Upper lobe of left lung (tissue), 4 donors: Measurements from ENCODE around the gene MYOG.

ENCODE experiments used
- CTCF ChIP-seq, 6 experiments: fragments of 450-650 bp in 4 of 6; fragments of 200-600 bp in 2 of 6; sonication (generic) in 2 of 6; IDR thresholded peaks; one replicate each; pipeline ENCODE4 v1.5.1; 2016 to 2019; ENCODE audit warnings: antibody characterized with exemption in 6 of 6
- POLR2A ChIP-seq, 4 donors: fragments of 450-650 bp; IDR thresholded peaks; one replicate each; pipeline ENCODE4 v1.5.1; 2016 to 2017; ENCODE audit warnings: antibody characterized with exemption in 4 of 4, mild to moderate bottlenecking in 2 of 4
- POLR2AphosphoS5 ChIP-seq, 2 donors: sonication (generic); formaldehyde crosslinking; IDR thresholded peaks; one replicate each; pipeline ENCODE4 v1.5.1; 2017; ENCODE audit warnings: antibody characterized with exemption in 2 of 2

DNA sequence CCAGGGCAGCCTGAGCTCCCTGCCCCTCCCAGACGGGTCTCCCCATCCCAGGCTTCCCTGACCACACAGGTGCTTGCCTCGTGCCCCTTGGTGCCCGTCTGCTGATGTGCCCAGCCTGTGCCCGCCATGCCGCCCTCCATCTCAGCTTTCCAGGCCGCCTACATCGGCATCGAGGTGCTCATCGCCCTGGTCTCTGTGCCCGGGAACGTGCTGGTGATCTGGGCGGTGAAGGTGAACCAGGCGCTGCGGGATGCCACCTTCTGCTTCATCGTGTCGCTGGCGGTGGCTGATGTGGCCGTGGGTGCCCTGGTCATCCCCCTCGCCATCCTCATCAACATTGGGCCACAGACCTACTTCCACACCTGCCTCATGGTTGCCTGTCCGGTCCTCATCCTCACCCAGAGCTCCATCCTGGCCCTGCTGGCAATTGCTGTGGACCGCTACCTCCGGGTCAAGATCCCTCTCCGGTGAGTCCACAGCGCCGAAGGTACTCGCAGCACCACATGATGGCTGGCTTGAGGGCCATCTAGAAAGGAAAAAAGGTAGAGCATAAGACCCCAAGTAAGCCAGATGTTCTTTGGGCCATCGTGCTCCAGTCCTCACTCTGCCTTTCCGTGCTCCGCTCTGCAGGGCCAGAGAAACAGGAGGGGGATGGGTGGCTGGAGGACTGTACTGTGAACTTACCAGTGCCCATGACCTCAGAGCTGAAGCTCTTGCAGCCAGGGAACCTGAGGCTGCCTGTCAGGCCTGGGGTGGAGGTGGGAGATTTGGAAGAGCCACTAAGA lies 43.1 kb upstream of the MYOG start:
- TF ChIP-seq POLR2A (IDR thresholded peaks at IDR 0.05) (no peak), CTCF (IDR thresholded peaks at IDR 0.05) (no peak), POLR2AphosphoS5 (IDR thresholded peaks at IDR 0.05) (no peak)
